ENCODE measurements around the gene CST11. TPM values are rescaled to one million over a fixed set of nuclear protein-coding genes. Genes with fewer than 3 reads are reported as not detected.

CST11 gene
- total and polyA plus RNA-seq, 9 of the 15 experiments (the other 6 are each of a cell fraction or from before 2014, with no cell fraction given): not detected

DNA sequence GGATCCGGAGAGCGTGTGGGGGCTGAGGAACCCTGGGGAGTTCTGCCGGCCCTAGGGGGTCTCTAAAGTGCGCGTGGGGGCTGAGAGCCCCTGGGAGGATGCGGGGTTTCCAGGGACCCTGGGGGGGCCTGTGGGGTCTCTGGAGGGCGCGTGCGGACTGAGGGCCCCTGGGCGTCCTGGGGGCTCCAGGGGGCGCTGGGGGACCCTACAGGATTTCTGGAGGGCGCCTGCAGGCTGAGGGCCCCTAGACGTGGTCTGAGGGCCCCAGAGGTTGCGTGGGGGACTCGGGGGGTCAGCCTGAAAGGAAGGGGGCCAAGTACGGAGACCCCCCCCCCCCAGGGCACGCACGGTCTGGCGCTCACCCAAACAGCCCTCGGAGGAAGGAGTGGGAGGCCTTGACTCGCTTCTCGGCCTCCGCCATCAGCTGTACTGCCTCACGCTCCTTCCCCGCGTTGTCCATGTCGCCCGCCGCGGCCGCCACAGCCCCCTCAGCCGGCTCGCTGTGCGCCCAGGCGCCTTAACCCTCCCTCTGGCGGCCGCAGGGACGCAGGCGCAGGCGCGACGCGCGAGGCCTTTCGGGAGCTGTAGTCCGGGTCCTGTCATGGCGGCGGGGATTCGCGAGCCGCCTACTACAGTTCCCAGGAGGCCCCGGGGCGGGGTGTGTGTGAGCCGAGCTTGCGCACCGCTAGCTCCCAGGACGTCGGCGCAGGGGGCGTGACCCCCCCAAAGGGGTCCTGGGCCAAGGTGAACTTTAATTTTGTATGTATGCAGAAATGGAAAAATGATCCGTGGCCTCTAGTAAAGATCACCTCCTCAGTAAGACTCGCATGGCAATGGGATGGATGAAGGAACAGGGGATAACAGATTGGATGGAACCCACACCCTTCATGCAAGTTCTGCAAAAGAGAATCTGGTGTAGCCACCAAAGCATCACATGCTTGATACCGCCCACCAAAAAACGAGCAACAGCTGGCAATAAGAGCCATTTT is 31.4 kb downstream of the CST11 start, which contains the start of gene NAPB (continued):
- TF ChIP-seq, protein P1, sequence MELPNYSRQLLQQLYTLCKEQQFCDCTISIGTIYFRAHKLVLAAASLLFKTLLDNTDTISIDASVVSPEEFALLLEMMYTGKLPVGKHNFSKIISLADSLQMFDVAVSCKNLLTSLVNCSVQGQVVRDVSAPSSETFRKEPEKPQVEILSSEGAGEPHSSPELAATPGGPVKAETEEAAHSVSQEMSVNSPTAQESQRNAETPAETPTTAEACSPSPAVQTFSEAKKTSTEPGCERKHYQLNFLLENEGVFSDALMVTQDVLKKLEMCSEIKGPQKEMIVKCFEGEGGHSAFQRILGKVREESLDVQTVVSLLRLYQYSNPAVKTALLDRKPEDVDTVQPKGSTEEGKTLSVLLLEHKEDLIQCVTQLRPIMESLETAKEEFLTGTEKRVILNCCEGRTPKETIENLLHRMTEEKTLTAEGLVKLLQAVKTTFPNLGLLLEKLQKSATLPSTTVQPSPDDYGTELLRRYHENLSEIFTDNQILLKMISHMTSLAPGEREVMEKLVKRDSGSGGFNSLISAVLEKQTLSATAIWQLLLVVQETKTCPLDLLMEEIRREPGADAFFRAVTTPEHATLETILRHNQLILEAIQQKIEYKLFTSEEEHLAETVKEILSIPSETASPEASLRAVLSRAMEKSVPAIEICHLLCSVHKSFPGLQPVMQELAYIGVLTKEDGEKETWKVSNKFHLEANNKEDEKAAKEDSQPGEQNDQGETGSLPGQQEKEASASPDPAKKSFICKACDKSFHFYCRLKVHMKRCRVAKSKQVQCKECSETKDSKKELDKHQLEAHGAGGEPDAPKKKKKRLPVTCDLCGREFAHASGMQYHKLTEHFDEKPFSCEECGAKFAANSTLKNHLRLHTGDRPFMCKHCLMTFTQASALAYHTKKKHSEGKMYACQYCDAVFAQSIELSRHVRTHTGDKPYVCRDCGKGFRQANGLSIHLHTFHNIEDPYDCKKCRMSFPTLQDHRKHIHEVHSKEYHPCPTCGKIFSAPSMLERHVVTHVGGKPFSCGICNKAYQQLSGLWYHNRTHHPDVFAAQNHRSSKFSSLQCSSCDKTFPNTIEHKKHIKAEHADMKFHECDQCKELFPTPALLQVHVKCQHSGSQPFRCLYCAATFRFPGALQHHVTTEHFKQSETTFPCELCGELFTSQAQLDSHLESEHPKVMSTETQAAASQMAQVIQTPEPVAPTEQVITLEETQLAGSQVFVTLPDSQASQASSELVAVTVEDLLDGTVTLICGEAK (IDR thresholded peaks at IDR 0.05): no peak
- TF ChIP-seq, protein P1 (CRISPR knock-in tag; IDR thresholded peaks at IDR 0.05): no peak
- TF ChIP-seq, protein P2, sequence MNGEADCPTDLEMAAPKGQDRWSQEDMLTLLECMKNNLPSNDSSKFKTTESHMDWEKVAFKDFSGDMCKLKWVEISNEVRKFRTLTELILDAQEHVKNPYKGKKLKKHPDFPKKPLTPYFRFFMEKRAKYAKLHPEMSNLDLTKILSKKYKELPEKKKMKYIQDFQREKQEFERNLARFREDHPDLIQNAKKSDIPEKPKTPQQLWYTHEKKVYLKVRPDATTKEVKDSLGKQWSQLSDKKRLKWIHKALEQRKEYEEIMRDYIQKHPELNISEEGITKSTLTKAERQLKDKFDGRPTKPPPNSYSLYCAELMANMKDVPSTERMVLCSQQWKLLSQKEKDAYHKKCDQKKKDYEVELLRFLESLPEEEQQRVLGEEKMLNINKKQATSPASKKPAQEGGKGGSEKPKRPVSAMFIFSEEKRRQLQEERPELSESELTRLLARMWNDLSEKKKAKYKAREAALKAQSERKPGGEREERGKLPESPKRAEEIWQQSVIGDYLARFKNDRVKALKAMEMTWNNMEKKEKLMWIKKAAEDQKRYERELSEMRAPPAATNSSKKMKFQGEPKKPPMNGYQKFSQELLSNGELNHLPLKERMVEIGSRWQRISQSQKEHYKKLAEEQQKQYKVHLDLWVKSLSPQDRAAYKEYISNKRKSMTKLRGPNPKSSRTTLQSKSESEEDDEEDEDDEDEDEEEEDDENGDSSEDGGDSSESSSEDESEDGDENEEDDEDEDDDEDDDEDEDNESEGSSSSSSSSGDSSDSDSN (IDR thresholded peaks at IDR 0.05; ENCODE audit: borderline replicate concordance in 1 of 2, low read depth in 2 of 2, low read length in 2 of 2): 0 out of 4 replicates have a peak, but pooled peaks of 1 of the 2 experiments have one; percentile 41
- TF ChIP-seq ZNF707 (CRISPR knock-in tag; conservative IDR thresholded peaks at IDR 0.05) (no peak), SNRNP70 (optimal IDR thresholded peaks at IDR 0.05; ENCODE audit: low read depth, low read length) (no peak), DNMT1 (IDR thresholded peaks at IDR 0.05) (no peak), HDAC6 (IDR thresholded peaks at IDR 0.05; ENCODE audit: low read depth, low read length) (no peak)
- TF ChIP-seq, protein P3, sequence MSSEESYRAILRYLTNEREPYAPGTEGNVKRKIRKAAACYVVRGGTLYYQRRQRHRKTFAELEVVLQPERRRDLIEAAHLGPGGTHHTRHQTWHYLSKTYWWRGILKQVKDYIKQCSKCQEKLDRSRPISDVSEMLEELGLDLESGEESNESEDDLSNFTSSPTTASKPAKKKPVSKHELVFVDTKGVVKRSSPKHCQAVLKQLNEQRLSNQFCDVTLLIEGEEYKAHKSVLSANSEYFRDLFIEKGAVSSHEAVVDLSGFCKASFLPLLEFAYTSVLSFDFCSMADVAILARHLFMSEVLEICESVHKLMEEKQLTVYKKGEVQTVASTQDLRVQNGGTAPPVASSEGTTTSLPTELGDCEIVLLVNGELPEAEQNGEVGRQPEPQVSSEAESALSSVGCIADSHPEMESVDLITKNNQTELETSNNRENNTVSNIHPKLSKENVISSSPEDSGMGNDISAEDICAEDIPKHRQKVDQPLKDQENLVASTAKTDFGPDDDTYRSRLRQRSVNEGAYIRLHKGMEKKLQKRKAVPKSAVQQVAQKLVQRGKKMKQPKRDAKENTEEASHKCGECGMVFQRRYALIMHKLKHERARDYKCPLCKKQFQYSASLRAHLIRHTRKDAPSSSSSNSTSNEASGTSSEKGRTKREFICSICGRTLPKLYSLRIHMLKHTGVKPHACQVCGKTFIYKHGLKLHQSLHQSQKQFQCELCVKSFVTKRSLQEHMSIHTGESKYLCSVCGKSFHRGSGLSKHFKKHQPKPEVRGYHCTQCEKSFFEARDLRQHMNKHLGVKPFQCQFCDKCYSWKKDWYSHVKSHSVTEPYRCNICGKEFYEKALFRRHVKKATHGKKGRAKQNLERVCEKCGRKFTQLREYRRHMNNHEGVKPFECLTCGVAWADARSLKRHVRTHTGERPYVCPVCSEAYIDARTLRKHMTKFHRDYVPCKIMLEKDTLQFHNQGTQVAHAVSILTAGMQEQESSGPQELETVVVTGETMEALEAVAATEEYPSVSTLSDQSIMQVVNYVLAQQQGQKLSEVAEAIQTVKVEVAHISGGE (CRISPR knock-in tag; IDR thresholded peaks at IDR 0.05): no peak
